HG02885 (cell line): Measurements from ENCODE around the gene SPC24.
"Not testable (repeated sequence)": the region's sequence is repeated elsewhere in the genome, so short reads cannot be mapped to it uniquely, and the experiment has no call there.

Source experiments
- ATAC-seq: cut with Tn5 transposase; IDR thresholded peaks from one replicate; pipeline ENCODE4 v1.9.1; 2021; ENCODE audit warnings: mild to moderate bottlenecking; ENCODE audit not compliant: unreplicated experiment, poor library complexity

The SPC24 gene

DNA sequence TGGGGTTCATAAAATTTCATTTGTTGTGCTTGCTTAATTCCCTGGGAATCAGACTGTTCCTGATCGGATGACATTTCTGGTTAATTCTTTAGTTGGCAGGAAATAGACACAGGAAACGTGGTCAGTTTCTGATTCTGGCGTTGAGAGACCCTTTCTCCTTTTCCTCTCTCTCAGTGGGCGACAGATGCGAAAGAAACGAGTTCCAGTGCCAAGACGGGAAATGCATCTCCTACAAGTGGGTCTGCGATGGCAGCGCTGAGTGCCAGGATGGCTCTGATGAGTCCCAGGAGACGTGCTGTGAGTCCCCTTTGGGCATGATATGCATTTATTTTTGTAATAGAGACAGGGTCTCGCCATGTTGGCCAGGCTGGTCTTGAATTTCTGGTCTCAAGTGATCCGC, 55.5 kb downstream of the SPC24 start:
- ATAC-seq = no peak

DNA sequence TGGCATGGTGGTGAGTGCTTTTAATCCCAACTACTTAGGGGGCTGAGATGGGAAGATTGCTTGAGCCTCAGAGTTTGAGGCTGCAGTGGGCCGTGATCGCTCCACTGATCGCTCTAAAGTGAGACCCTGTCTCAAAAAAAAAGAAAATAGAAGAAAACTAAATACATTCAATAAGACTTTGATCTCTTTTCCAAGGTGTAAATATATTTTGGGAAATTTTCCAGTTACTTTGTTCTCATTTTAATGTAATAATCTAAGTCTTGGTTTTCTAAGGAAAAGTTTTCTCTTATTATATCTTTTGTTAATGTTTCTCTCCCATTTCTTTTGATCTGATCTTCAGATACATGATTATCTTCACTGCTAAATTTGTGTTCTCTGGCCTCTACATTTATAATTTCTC, 56.7 kb downstream of the SPC24 start:
- no peak for ATAC-seq

DNA sequence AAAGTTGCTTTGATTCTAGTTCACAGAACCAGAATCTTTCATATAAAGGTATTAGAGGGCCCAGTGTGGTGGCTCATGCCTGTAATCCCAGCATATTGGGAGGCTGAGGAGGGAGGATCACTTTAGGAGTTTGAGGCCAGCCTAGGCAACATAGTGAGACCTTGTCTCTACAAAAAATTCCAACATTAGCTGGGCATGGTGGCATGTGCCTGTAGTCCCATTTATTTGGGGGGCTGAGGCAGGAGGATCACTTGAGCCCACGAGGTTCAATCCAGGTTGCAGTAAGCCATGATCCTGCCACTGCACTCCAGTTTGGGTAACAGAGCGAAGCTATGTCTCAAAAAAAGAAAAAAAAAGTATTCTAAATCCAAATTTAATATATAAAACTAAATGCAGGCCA, 57.3 kb downstream of the SPC24 start:
- no peak for ATAC-seq

DNA sequence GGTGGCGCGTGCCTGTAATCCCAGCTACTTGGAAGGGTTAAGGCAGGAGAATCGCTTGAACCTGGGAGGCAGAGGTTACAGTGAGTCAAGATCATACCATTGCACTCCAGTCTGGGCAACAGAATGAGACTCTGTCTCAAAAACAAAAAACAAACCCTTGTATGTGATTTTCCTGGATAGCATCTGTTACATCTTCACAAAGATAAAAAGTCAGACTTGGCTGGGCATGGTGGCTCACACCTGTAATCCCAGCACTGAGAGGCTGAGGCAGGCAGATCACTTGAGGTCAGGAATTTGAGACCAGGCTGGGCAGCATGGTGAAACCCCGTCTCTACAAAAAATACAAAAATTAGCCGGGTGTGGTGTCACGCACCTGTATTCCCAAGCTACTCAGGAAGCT, 58.2 kb downstream of the SPC24 start:
- not testable (repeated sequence) for ATAC-seq

DNA sequence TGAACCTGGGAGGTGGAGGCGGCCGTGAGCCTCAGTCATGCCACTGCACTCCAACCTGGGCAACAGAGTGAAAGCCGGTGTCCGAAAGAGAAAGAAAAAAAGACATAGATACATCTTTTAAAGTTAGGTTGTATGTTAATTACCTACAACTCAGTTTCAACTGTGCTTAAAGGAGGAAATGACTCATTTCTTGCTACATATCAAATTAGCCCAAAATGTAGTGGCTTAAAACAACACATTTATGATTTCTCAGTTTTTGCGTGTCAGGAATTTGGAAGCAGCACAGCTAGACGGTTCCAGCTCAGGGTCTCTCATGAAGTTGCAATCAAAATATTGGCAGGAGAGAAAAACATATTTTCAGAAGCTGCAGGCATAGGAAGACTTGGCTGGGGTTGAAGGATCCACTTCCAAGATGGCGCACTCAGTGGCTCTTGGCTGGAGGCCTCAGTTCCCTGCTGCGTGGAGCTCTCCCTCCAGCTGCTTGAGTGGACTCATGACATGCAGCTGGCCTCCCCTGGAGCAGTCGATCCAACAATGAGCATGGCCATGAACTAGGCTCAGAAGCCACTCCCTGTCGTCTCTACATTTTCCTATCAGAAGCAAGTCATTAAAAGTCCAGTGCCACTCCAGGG, 59.3 kb downstream of the SPC24 start:
- ATAC-seq = peak; percentile 39
